Esophagus squamous epithelium (tissue), 5 donors: ENCODE data around the gene DENND1A. TPM values are rescaled to one million over a fixed set of nuclear protein-coding genes. Genes with fewer than 3 reads are reported as not detected.

ENCODE experiments used
- DNase-seq: peaks from one replicate; lab custom pipeline; 2025; lab: John Stamatoyannopoulos, UW
- H3K27ac ChIP-seq, 4 donors: fragments of 200-600 bp; sonication (generic); one replicate each; pipeline ENCODE4 v1.5.1; 2016 to 2019; ENCODE audit warnings: mild to moderate bottlenecking in 1 of 4
- H3K27me3 ChIP-seq, 4 donors: fragments of 200-600 bp; sonication (generic); 1 replicate in 3 of 4; 2 replicates in 1 of 4; pipeline versions ENCODE4 v1.5.1 to v1.6.0; 2017 to 2021; ENCODE audit warnings: antibody characterized with exemption in 1 of 4
- H3K36me3 ChIP-seq, 3 donors: fragments of 200-600 bp; sonication (generic); one replicate each; pipeline ENCODE4 v1.5.1; 2016 to 2019
- H3K4me1 ChIP-seq, 3 donors: fragments of 200-600 bp; sonication (generic); one replicate each; pipeline ENCODE4 v1.5.1; 2017 to 2019
- H3K4me3 ChIP-seq, 4 donors: fragments of 200-600 bp; sonication (generic); 1 replicate in 3 of 4; 2 replicates in 1 of 4; pipeline ENCODE4 v1.5.1; 2016 to 2019; ENCODE audit warnings: mild to moderate bottlenecking in 2 of 4, moderate library complexity in 1 of 4
- H3K9me3 ChIP-seq, 3 donors: fragments of 200-600 bp; sonication (generic); one replicate each; pipeline ENCODE4 v1.5.1; 2016 to 2019
- POLR2A ChIP-seq, 4 donors: fragments of 450-650 bp; IDR thresholded peaks; one replicate each; pipeline ENCODE4 v1.6.1; 2017; ENCODE audit warnings: antibody characterized with exemption in 4 of 4, mild to moderate bottlenecking in 4 of 4, moderate library complexity in 3 of 4
- WGBS, 2 donors: methylation state at CpG; one replicate each; pipeline ENCODE4 v1.1.5; 2018; 5-methylcytosine and 5-hydroxymethylcytosine counted together
- intact Hi-C: fragments of 100-400 bp; cut with DNase I; formaldehyde crosslinking; loops from one replicate; pipeline ENCODE4 v1.15.0; 2022
- total RNA-seq, 4 donors: library from RNA; depleted of rRNA; stranded (reverse); fragments of >200 nt; gene quantifications; one replicate each; pipeline ENCODE4 v1.1.0, GENCODE V29; 2016
- TF ChIP-seq, protein P1 (sequence below), 6 experiments: fragments of 450-650 bp in 4 of 6; fragments of 200-600 bp in 2 of 6; sonication (generic) in 2 of 6; IDR thresholded peaks; one replicate each; pipeline ENCODE4 v1.5.1; 2016 to 2019; ENCODE audit warnings: antibody characterized with exemption in 6 of 6, mild to moderate bottlenecking in 4 of 6, moderate library complexity in 4 of 6
- donor health status: DM: yes; HTN: yes; CAD: no.

The DENND1A gene
- total RNA-seq, 4 donors from 2014 or later: 5.3 to 16.0 (median 12.9) TPM

DNA sequence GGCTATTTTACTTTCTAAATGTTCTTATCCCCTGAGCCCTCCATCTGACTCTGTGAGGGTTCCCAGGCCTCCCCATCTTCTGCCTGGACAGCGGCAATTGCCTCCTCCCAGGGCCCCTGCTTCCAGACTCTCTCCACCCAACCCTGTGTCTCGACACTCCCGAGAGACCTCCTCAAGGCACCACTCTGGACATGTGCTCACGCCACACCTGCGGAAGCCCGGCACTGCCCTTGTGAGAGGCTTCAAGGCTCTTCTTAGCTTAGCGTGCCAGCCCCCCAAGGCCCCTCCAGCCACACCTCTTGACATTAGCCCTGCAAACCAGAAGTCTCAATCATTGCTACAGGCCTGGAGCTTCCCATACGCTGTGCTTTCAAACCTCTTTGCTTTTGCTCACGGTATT, 449.8 kb downstream of the DENND1A start:
- Histone ChIP-seq H3K36me3 (no peaks in the 10 kb centered on the region), H3K9me3 (no peaks in the 10 kb centered on the region), H3K4me3 (no peak overlapping the region), H3K27me3 (no peaks in the 10 kb centered on the region), H3K4me1 (peaks cover 0 to 9% (median 0%) of the 10 kb centered on the region in 3 donors), H3K27ac (no peak overlapping the region)
- DNase-seq: no peak
- WGBS, 2 donors: 93% methylated on average over 9 of the region's 9 CpGs
- intact Hi-C loops: no loop called here
- TF ChIP-seq POLR2A (IDR thresholded peaks at IDR 0.05): no peak
- TF ChIP-seq, protein P1, sequence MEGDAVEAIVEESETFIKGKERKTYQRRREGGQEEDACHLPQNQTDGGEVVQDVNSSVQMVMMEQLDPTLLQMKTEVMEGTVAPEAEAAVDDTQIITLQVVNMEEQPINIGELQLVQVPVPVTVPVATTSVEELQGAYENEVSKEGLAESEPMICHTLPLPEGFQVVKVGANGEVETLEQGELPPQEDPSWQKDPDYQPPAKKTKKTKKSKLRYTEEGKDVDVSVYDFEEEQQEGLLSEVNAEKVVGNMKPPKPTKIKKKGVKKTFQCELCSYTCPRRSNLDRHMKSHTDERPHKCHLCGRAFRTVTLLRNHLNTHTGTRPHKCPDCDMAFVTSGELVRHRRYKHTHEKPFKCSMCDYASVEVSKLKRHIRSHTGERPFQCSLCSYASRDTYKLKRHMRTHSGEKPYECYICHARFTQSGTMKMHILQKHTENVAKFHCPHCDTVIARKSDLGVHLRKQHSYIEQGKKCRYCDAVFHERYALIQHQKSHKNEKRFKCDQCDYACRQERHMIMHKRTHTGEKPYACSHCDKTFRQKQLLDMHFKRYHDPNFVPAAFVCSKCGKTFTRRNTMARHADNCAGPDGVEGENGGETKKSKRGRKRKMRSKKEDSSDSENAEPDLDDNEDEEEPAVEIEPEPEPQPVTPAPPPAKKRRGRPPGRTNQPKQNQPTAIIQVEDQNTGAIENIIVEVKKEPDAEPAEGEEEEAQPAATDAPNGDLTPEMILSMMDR (IDR thresholded peaks at IDR 0.05): no peak

DNA sequence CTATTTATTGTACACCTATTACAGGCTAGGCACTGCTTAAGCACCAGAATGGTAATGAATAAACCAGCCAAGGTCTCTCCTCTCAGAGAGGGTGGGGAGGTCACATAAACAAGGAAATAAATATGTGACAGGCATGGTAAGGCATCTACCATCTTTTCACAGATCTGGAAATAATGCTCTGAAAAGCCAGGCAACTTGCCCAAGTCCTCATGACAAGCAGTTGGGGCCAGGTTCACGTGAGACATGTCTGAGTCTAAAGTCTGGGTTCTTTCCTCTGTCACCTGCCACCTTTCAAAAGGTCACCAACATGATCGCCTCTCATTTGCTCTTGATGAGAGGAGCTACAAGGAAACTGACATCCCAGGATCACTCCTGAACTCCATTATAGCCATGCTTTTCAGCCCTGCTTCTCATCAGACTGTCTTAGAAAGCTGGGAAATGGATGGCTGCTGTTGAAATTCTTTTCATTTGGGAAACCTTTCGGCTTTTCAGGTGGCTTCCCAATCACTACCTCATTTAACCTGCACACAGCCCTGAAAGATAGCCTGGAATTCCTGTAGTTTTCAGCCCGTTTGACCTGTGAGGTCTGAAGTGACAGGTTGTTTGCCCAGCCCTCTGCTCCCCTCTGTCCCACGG, 450.8 kb downstream of the DENND1A start:
- intact Hi-C loops: no loop called here
- WGBS, 2 donors: 76 to 78% methylated on average over 4 to 5 of the region's 5 CpGs
- H3K27ac ChIP-seq: no peak overlapping the region
- no peak overlapping the region for H3K4me3 ChIP-seq
- no peaks in the 10 kb centered on the region for H3K9me3 ChIP-seq
- no peaks in the 10 kb centered on the region for H3K36me3 ChIP-seq
- DNase-seq: no peak
- H3K27me3 ChIP-seq: no peaks in the 10 kb centered on the region
- no peaks in the 10 kb centered on the region for H3K4me1 ChIP-seq
- no peak for TF ChIP-seq POLR2A (IDR thresholded peaks at IDR 0.05)
- TF ChIP-seq, protein P1 (IDR thresholded peaks at IDR 0.05): no peak

DNA sequence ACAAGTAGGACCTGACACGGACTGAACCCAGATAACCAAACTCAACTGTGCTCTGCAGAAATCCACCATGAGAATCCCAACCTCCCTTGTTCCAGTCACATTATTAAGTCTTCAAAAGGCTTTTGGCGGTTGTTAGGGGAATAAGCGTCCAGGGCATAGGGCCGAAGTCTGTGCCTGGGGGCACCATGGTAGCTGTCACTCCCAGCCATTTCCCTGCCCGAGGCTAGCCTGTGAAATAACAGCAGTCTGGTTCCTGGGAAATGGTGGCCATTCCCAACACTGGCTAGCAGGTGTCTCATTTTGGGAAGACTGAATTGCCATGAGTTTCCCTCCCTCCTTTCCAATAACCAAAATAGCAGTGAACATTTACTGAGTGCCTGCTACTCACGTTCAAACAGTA, 451.8 kb downstream of the DENND1A start:
- 86 to 90% methylated on average over 2 to 6 of the region's 6 CpGs for WGBS, 2 donors
- Histone ChIP-seq H3K9me3 (no peaks in the 10 kb centered on the region), H3K4me3 (no peak overlapping the region), H3K36me3 (no peaks in the 10 kb centered on the region), H3K27ac (no peak overlapping the region), H3K27me3 (no peaks in the 10 kb centered on the region), H3K4me1 (no peaks in the 10 kb centered on the region)
- no peak for DNase-seq
- intact Hi-C loops: no loop called here
- TF ChIP-seq POLR2A (IDR thresholded peaks at IDR 0.05): no peak
- TF ChIP-seq, protein P1 (IDR thresholded peaks at IDR 0.05): no peak

DNA sequence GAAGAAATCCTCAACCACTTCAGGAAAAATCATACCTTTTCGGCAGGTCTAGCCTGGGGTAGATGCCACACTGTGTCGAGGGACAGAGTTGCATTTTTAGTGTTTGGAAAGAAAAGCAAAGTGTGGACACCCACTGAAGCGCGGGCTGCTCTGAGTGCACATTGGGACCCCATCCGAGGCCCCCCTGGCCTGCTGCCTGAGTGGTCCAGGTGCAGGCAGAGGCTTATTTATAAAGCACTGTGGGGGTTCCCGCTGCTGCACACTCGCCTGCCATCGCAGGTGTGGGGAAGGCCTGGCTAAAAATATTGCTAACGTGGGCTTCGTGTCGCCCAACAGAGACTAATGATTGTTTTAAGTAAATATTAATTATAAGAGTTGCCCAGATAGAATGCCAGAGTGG, 454.5 kb downstream of the DENND1A start:
- DNase-seq: no peak
- intact Hi-C loops: no loop called here
- 82 to 96% methylated on average over 7 to 11 of the region's 11 CpGs for WGBS, 2 donors
- Histone ChIP-seq H3K4me1 (no peaks in the 10 kb centered on the region), H3K27me3 (no peaks in the 10 kb centered on the region), H3K4me3 (no peak overlapping the region), H3K27ac (no peak overlapping the region), H3K9me3 (no peaks in the 10 kb centered on the region), H3K36me3 (no peaks in the 10 kb centered on the region)
- no peak for TF ChIP-seq POLR2A (IDR thresholded peaks at IDR 0.05)
- TF ChIP-seq, protein P1 (IDR thresholded peaks at IDR 0.05): no peak

DNA sequence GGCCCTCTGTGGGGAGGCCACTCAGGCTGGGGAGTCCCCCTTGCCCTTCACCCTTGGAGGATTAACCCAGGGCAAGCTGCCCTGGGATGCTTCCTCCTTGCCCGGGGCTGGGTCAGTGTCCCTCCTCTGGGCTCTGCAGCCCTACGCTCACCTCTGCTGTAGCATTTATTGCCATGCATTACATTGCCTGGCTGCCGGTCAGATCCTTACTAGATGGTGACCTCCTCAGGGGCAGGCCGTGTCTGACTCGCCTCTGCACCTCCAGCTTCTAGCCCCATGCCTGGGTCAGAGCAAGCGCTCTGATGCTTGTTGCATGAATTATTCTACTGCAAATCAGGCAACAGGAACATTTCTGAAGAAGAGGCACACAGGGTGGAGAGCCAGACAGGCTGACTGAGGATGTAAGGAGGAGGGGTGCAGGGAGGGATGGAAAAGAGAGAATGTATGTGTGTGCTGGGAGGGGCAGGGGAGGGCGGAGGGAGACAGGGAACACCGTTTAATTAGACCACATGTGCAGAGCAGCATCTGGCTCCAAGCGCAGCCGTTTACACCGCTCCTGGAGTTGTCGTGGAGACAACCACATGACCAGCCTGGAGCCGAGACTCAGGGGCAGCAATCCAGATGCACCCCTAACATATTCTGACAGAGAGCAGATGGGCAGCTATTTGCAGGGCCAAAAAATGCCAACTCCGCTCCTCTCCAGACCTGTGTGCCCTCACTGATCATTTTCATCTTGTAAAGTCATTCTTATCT, 456.9 kb downstream of the DENND1A start:
- Histone ChIP-seq H3K4me3 (no peak overlapping the region), H3K36me3 (no peaks in the 10 kb centered on the region), H3K27me3 (no peaks in the 10 kb centered on the region), H3K27ac (no peak overlapping the region), H3K9me3 (no peaks in the 10 kb centered on the region), H3K4me1 (no peaks in the 10 kb centered on the region)
- 76 to 92% methylated on average over 8 to 10 of the region's 14 CpGs for WGBS, 2 donors
- TF ChIP-seq, protein P1 (IDR thresholded peaks at IDR 0.05): no peak
- TF ChIP-seq POLR2A (IDR thresholded peaks at IDR 0.05): no peak
- no peak for DNase-seq
- intact Hi-C loops: no loop called here
